K562 (cell line): ENCODE measurements around the gene L3HYPDH. TPM values are rescaled to one million over a fixed set of nuclear protein-coding genes. Genes with fewer than 3 reads are reported as not detected.

ENCODE experiments used
- ARID2 ChIP-seq: fragments of 450-650 bp; IDR thresholded peaks from 2 replicates; pipeline ENCODE4 v1.6.1; 2017; ENCODE audit warnings: antibody characterized with exemption, mild to moderate bottlenecking
- ARID3A ChIP-seq: IDR thresholded peaks from 2 replicates; pipeline ENCODE4 v1.6.1; 2012; ENCODE audit warnings: low read depth, low read length, improper control_type of control experiment, borderline replicate concordance
- CCNT2 ChIP-seq: IDR thresholded peaks from 2 replicates; pipeline ENCODE4 v1.6.1; 2011; ENCODE audit warnings: borderline replicate concordance, low read depth, mild to moderate bottlenecking, moderate library complexity, mixed read lengths, low read length; ENCODE audit not compliant: insufficient read length; ENCODE audit errors: extremely low read depth
- DNMT1 ChIP-seq: fragments of 450-650 bp; IDR thresholded peaks from 2 replicates; pipeline ENCODE4 v1.6.1; 2016; ENCODE audit warnings: antibody characterized with exemption, mild to moderate bottlenecking
- EGR1 ChIP-seq: fragments of 450-650 bp; conservative IDR thresholded peaks from 2 replicates; pipeline ENCODE4 v1.6.1; 2017; ENCODE audit warnings: mild to moderate bottlenecking
- EP300 ChIP-seq: IDR thresholded peaks from 2 replicates; pipeline ENCODE4 v1.6.1; 2012; ENCODE audit warnings: low read length, improper control_type of control experiment
- EWSR1 ChIP-seq: fragments of 450-650 bp; IDR thresholded peaks from 2 replicates; pipeline ENCODE4 v1.6.1; 2018; ENCODE audit warnings: borderline replicate concordance, mild to moderate bottlenecking, low read depth, moderate library complexity; ENCODE audit not compliant: partially characterized antibody
- GTF2A2 ChIP-seq: IDR thresholded peaks from 2 replicates; pipeline ENCODE4 v1.6.1; 2016; ENCODE audit warnings: mild to moderate bottlenecking, missing genetic modification characterization, missing compliant biosample characterization
- HDAC1 ChIP-seq, 2 experiments: fragments of 450-650 bp; IDR thresholded peaks; 2 replicates each; pipeline ENCODE4 v1.6.1; 2016 to 2017; ENCODE audit warnings: inconsistent platforms in 1 of 2, mild to moderate bottlenecking in 1 of 2, moderate library complexity in 1 of 2
- HDAC6 ChIP-seq: IDR thresholded peaks from 2 replicates; pipeline ENCODE4 v1.6.1; 2012; ENCODE audit warnings: low read depth, mild to moderate bottlenecking, control low read depth, inconsistent platforms, low read length, moderate library complexity
- HIVEP1 ChIP-seq: fragments of 250-450 bp; sonication (Bioruptor Pico); IDR thresholded peaks from 2 replicates; pipeline ENCODE4 v1.4.0; 2020; ENCODE audit warnings: mild to moderate bottlenecking
- HLTF ChIP-seq: fragments of 450-650 bp; IDR thresholded peaks from 2 replicates; pipeline ENCODE4 v1.6.1; 2016
- L3MBTL2 ChIP-seq: fragments of 450-650 bp; IDR thresholded peaks from 2 replicates; pipeline ENCODE4 v1.6.1; 2016; ENCODE audit warnings: mild to moderate bottlenecking, moderate library complexity
- MCM5 ChIP-seq: fragments of 450-650 bp; IDR thresholded peaks from 2 replicates; pipeline ENCODE4 v1.6.1; 2016; ENCODE audit warnings: low read depth
- MECOM ChIP-seq: fragments of 250-450 bp; sonication (Bioruptor Pico); IDR thresholded peaks from 2 replicates; pipeline ENCODE4 v1.8.0; 2022; ENCODE audit warnings: inconsistent platforms
- NFIX ChIP-seq: fragments of 250-450 bp; sonication (Bioruptor Pico); IDR thresholded peaks from 2 replicates; pipeline ENCODE4 v1.4.0; 2020; ENCODE audit warnings: low read depth, mild to moderate bottlenecking, moderate library complexity
- OTX1 ChIP-seq: fragments of 450-650 bp; formaldehyde crosslinking; IDR thresholded peaks from 2 replicates; pipeline ENCODE4 v1.4.0; 2022; ENCODE audit warnings: mild to moderate bottlenecking
- PTTG1 ChIP-seq: fragments of 450-650 bp; IDR thresholded peaks from 2 replicates; pipeline ENCODE4 v1.6.1; 2016; ENCODE audit warnings: low read depth, mild to moderate bottlenecking, missing genetic modification characterization, missing compliant biosample characterization
- RBM15 ChIP-seq: fragments of 200-400 bp; formaldehyde crosslinking; IDR thresholded peaks from 2 replicates; pipeline ENCODE4 v1.6.1; 2018; ENCODE audit warnings: mild to moderate bottlenecking, low read length, moderate library complexity; ENCODE audit not compliant: insufficient read depth
- SAFB2 ChIP-seq: fragments of 200-400 bp; formaldehyde crosslinking; IDR thresholded peaks from 2 replicates; pipeline ENCODE4 v1.6.1; 2018; ENCODE audit warnings: borderline replicate concordance, low read length, low read depth, moderate library complexity; ENCODE audit not compliant: severe bottlenecking
- SMARCC2 ChIP-seq: fragments of 450-650 bp; IDR thresholded peaks from 2 replicates; pipeline ENCODE4 v1.6.1; 2017; ENCODE audit warnings: antibody characterized with exemption, moderate library complexity, mild to moderate bottlenecking, low read depth
- SOX6 ChIP-seq: fragments of 450-650 bp; IDR thresholded peaks from 2 replicates; pipeline ENCODE4 v1.6.1; 2014; ENCODE audit warnings: mild to moderate bottlenecking
- SP1 ChIP-seq: sonication (generic); formaldehyde crosslinking; IDR thresholded peaks from 2 replicates; pipeline ENCODE4 v1.8.1; 2022; ENCODE audit warnings: mild to moderate bottlenecking, missing genetic modification reagents
- SREBF1 ChIP-seq: fragments of 150-350 bp; IDR thresholded peaks from 2 replicates; pipeline ENCODE4 v1.6.1; 2014; ENCODE audit warnings: antibody characterized with exemption, low read depth, low read length, borderline replicate concordance
- SUPT5H ChIP-seq: fragments of 450-650 bp; IDR thresholded peaks from 2 replicates; pipeline ENCODE4 v1.6.1; 2016
- TAF7 ChIP-seq: fragments of 450-650 bp; IDR thresholded peaks from 2 replicates; pipeline ENCODE4 v1.6.1; 2016; ENCODE audit warnings: missing genetic modification characterization, missing compliant biosample characterization
- XRCC4 ChIP-seq: IDR thresholded peaks from one replicate; pipeline ENCODE4 v1.6.1; 2011; ENCODE audit not compliant: insufficient read depth, insufficient read length; ENCODE audit errors: extremely low read depth
- ZNF140 ChIP-seq: fragments of 250-450 bp; sonication (Bioruptor Pico); IDR thresholded peaks from 2 replicates; pipeline ENCODE4 v1.8.0; 2021; ENCODE audit warnings: moderate library complexity, mild to moderate bottlenecking, inconsistent platforms
- ZNF263 ChIP-seq: sonication (generic); formaldehyde crosslinking; IDR thresholded peaks from 2 replicates; pipeline ENCODE4 v1.8.0; 2022; ENCODE audit warnings: mild to moderate bottlenecking, missing genetic modification reagents, borderline replicate concordance
- polyA plus RNA-seq, 8 experiments: library from polyadenylated mRNA; depleted of rRNA in 4 of 8; stranded (reverse) in 5 of 8; unstranded in 3 of 8; fragments of >200 nt; fragmentation: Nextera tagmentation in 2 of 8; fragmentation: Illumina TruSeq in 1 of 8; extraction: Ambion mirVana in 2 of 8; extraction: Trizol in 1 of 8; gene quantifications; 2 replicates each; pipeline versions ENCODE4 v1.2.1 to v1.2.3, GENCODE V29; 2011 to 2014; ENCODE audit warnings: inconsistent platforms in 1 of 8, missing spikeins in 1 of 8
- total RNA-seq, 7 experiments: library from RNA; depleted of rRNA in 6 of 7; stranded (reverse); fragments of >200 nt in 6 of 7; fragmentation: Illumina TruSeq in 2 of 7; extraction: Trizol in 2 of 7; gene quantifications; 2 replicates each; pipeline versions ENCODE4 v1.2.1 to v1.2.3, GENCODE V29; 2011 to 2021; ENCODE audit warnings: low replicate concordance in 1 of 7
- TF ChIP-seq, protein P1 (sequence below): fragments of 450-650 bp; formaldehyde crosslinking; IDR thresholded peaks from 2 replicates; pipeline ENCODE4 v1.4.0; 2022; ENCODE audit warnings: missing genetic modification characterization

Gene L3HYPDH
- total and polyA plus RNA-seq, 9 of the 15 experiments (the other 6 are each of a cell fraction or from before 2014, with no cell fraction given), result 12.8 to 36.5 (median 19.3) TPM

GRCh38 chr14:59483819-59484638, at the start of gene L3HYPDH, which contains the start of gene JKAMP (continued):
- TF ChIP-seq ZNF140, result no peak
- no peak for TF ChIP-seq DNMT1
- TF ChIP-seq SUPT5H, result peak; percentile 89
- TF ChIP-seq SMARCC2, result no peak
- TF ChIP-seq SOX6, result no peak
- TF ChIP-seq EWSR1, result no peak
- no peak for TF ChIP-seq MECOM (CRISPR knock-in tag)
- no peak for TF ChIP-seq ARID3A
- TF ChIP-seq SP1 (CRISPR knock-in tag), result peak; percentile 78
- no peak for TF ChIP-seq SAFB2
- no peak; the same call in 1 of the 2 replicates for TF ChIP-seq TAF7 (tag)
- peak; percentile 57 for TF ChIP-seq ZNF263 (CRISPR knock-in tag)
- no peak for TF ChIP-seq RBM15
- no peak for TF ChIP-seq MCM5
- no peak for TF ChIP-seq EP300
- TF ChIP-seq, protein P1, sequence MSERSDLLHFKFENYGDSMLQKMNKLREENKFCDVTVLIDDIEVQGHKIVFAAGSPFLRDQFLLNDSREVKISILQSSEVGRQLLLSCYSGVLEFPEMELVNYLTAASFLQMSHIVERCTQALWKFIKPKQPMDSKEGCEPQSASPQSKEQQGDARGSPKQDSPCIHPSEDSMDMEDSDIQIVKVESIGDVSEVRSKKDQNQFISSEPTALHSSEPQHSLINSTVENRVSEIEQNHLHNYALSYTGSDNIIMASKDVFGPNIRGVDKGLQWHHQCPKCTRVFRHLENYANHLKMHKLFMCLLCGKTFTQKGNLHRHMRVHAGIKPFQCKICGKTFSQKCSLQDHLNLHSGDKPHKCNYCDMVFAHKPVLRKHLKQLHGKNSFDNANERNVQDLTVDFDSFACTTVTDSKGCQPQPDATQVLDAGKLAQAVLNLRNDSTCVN (CRISPR knock-in tag), result no peak
- TF ChIP-seq HIVEP1 (CRISPR knock-in tag), result no peak
- peak; percentile 97 for TF ChIP-seq L3MBTL2
- TF ChIP-seq OTX1 (CRISPR knock-in tag), result no peak
- peak in 1 of 2 experiments; percentile 82; a peak in 2 of 4 replicates for TF ChIP-seq HDAC1 (IDR thresholded peaks at IDR 0.05)
- 0 out of 2 replicates have a peak, but pooled peaks have one; percentile 61 for TF ChIP-seq HLTF
- TF ChIP-seq CCNT2, result peak; percentile 39
- TF ChIP-seq XRCC4, result no peak
- TF ChIP-seq NFIX (CRISPR knock-in tag), result no peak
- TF ChIP-seq GTF2A2, result no peak
- no peak for TF ChIP-seq SREBF1
- TF ChIP-seq HDAC6, result no peak
- no peak for TF ChIP-seq ARID2
- TF ChIP-seq EGR1, result peak; percentile 35; the same call in 1 of the 2 replicates
- TF ChIP-seq PTTG1, result no peak
